ENCODE data around the gene ADAMTS2. TPM values are rescaled to one million over a fixed set of nuclear protein-coding genes. Genes with fewer than 3 reads are reported as not detected.

ADAMTS2 gene
- total and polyA plus RNA-seq, 2 of the 4 experiments (the other 2 are of a cell fraction), result 19.0 to 58.8 TPM

GRCh38 chr5:179258001-179258921 lies 87.0 kb downstream of the ADAMTS2 start:
- Histone ChIP-seq H3K18ac (ENCODE audit: low read depth, low read length) (no peak overlapping the region), H3K27me3 (ENCODE audit: control insufficient read depth, insufficient read depth, low read length) (no peaks in the 10 kb centered on the region), H3K9ac (ENCODE audit: low read depth, low read length) (no peak overlapping the region), H3K36me3 (ENCODE audit: control insufficient read depth, insufficient read depth, low read length) (peaks cover 6% of the 10 kb centered on the region; the same call in 1 of the 2 replicates), H3K4me1 (ENCODE audit: control insufficient read depth, insufficient read depth, low read length) (peaks cover 10% of the 10 kb centered on the region), H4K91ac (ENCODE audit: insufficient read depth, low read depth, low read length) (no peak overlapping the region), H3K14ac (replicated peaks; ENCODE audit: low read depth, low read length) (no peak overlapping the region), H4K20me1 (ENCODE audit: insufficient read depth, low read length) (no peaks in the 10 kb centered on the region; the same call in 1 of the 2 replicates), H3K79me1 (ENCODE audit: low read depth in 1 of 2, low read length in 2 of 2) (peaks cover 10 to 64% of the 10 kb centered on the region in 2 experiments; a peak in 3 of 4 replicates), H2BK5ac (ENCODE audit: low read depth, low read length, poor library complexity, severe bottlenecking) (no peak overlapping the region), H3K4me2 (ENCODE audit: low read depth, low read length) (no peak overlapping the region), H2BK20ac (ENCODE audit: low read depth, low read length) (no peak overlapping the region), H3K9me3 (ENCODE audit: control insufficient read depth, insufficient read depth, low read length) (no peaks in the 10 kb centered on the region), H4K5ac (ENCODE audit: low read depth, low read length) (no peak overlapping the region), H3K23ac (ENCODE audit: low read depth, low read length) (no peak overlapping the region), H2AK9ac (replicated peaks; ENCODE audit: low read depth, low read length, poor library complexity) (peak overlapping the region; percentile 82), H3K56ac (ENCODE audit: extremely low read depth, insufficient read depth, low read length) (no peak overlapping the region), H3K9me1 (ENCODE audit: insufficient read depth, low read length) (peaks cover 9% of the 10 kb centered on the region; the same call in 1 of the 2 replicates), H3K27ac (ENCODE audit: insufficient read depth, low read length) (no peak overlapping the region), H2AK5ac (ENCODE audit: low read depth, low read length) (peak overlapping the region; percentile 34; the same call in 1 of the 2 replicates), H4K8ac (ENCODE audit: low read depth in 2 of 2, low read length in 2 of 2) (no peak overlapping the region), H2BK120ac (ENCODE audit: low read depth, low read length) (no peak overlapping the region), H3K4me3 (ENCODE audit: insufficient read depth, low read depth, low read length) (no peak overlapping the region), H2AFZ (replicated peaks; ENCODE audit: low read length, poor library complexity) (no peak overlapping the region), H3K4ac (ENCODE audit: low read depth, low read length) (no peak overlapping the region), H2BK15ac (ENCODE audit: low read depth, low read length) (no peak overlapping the region)
- POLR2A ChIA-PET (ENCODE audit: unreplicated experiment), result no interaction called here
- intact Hi-C loops (cut with micrococcal nuclease), result no loop called here
- in situ Hi-C loops (cut with MboI; ENCODE audit: low sequenced_read_pairs), result no loop called here
- CTCF ChIA-PET, result no interaction called here
- dilution Hi-C loops (cut with HindIII; ENCODE audit: low sequenced_read_pairs, unreplicated experiment), result no loop called here
- no peak for ATAC-seq (ENCODE audit: low read depth)
- 84% methylated on average over 12 of the region's 23 CpGs; no CpG with 5 or more reads in 1 of the 2 experiments for WGBS, 2 experiments (ENCODE audit: extremely low coverage in 2 of 2, insufficient read length in 1 of 2)
- no TSS peak for BruUV-seq (replicated peaks)
- TF ChIP-seq, protein P1, sequence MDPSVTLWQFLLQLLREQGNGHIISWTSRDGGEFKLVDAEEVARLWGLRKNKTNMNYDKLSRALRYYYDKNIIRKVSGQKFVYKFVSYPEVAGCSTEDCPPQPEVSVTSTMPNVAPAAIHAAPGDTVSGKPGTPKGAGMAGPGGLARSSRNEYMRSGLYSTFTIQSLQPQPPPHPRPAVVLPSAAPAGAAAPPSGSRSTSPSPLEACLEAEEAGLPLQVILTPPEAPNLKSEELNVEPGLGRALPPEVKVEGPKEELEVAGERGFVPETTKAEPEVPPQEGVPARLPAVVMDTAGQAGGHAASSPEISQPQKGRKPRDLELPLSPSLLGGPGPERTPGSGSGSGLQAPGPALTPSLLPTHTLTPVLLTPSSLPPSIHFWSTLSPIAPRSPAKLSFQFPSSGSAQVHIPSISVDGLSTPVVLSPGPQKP (IDR thresholded peaks at IDR 0.05; ENCODE audit: borderline replicate concordance, low read depth, low read length), result no peak
- no peak for TF ChIP-seq RAD21 (IDR thresholded peaks at IDR 0.05; ENCODE audit: low read length)
- no peak for DNase-seq
